Eye (tissue), 1 donor: Measurements from ENCODE around the gene FOXL1.
"Not testable (repeated sequence)": the region's sequence is repeated elsewhere in the genome, so short reads cannot be mapped to it uniquely, and the experiment has no call there.

Experiments
- DNase-seq: peaks from one replicate; pipeline ENCODE4 v3.0.0-alpha.2; 2015

FOXL1 gene

DNA sequence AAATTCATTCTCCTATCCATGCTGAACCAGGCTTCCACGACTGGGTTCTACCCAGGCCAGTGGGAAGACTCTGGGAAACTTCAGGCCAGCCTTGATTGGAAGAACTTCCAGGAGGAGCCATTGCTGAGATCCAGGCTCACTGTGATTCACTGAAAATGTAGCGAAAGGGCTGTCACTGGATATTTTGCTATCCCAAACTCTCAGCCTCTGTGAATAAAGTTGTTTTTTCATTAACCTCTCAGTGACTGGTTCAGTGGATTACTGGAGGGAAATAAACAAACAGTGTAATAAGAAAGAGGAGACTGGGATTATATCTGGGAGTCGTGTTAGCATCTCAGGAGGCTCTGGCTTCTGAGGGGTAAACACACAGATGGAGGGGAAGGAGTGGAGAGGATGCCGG, 3.1 kb downstream of the FOXL1 start:
- DNase-seq = peak; percentile 11

- DNase-seq = no peak
Measured at GRCh38 chr16:86584071-86584685, 5.8 kb downstream of the FOXL1 start.

GRCh38 chr16:86584726-86585721, 6.7 kb downstream of the FOXL1 start:
- no peak for DNase-seq

DNA sequence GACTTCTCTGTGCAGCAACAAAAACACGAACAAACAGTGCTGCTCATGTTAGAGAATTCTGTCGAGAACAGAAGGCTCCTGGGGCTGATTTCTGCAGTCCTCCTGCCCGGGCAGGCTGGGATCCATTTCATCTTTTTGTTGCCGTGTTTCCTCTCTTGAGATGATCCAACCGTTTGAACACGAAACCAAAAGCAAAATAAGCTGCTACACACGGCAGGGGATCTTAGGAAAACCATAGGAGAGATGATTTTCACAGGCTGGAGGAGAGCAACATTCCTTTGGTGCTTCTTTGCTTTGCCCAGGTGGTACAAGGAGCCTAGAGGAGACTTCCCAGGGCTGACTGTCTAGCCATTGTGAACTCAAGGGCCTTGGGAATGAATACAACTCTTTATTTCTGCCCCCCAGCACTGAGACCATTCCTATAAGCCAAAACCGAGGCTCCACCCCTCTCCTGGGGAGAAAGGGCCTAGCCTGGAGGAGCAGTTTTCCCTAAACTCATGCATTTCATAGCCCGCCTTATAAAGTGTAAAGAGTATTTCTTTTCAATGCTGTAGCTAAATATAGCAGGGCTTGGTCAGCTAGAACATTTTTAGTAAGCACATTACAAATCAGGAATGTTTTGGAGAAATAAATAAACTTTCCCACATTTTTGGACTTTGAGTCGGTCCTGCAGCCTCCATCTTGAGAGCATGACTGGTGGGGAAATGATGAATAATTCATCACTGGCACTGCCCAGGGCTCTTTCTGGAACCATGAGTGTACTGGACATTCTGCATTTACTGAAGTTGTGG, 7.7 kb downstream of the FOXL1 start:
- peak; percentile 16 for DNase-seq

DNA sequence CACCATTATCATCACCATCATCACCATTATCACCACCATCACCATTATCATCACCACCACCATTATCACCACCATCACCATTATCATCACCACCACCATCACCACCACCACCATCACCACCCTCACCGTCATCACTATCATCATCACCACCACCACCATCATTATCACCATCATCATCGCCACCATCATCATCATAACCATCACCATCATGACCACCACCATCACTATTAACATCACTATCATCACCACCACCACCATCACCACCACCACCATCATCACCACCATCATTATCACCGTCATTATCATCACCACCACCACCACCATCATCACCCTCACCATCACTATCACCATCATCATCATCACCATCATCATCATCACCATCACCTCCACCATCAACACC, 9.1 kb downstream of the FOXL1 start:
- DNase-seq = no peak

DNA sequence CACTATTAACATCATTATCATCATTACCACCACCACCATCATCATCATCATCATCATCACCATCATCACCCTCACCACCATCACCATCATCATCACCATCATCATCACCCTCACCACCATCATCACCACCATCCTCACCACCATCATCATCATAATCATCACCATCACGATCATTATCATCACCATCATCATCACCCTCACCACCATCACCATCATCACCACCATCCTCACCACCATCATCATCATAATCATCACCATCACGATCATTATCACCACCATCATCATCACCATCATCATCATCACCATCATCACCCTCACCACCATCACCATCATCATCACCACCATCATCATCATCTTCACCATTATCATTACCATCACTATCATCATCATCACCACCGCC, 9.6 kb downstream of the FOXL1 start:
- not testable (repeated sequence) for DNase-seq

DNA sequence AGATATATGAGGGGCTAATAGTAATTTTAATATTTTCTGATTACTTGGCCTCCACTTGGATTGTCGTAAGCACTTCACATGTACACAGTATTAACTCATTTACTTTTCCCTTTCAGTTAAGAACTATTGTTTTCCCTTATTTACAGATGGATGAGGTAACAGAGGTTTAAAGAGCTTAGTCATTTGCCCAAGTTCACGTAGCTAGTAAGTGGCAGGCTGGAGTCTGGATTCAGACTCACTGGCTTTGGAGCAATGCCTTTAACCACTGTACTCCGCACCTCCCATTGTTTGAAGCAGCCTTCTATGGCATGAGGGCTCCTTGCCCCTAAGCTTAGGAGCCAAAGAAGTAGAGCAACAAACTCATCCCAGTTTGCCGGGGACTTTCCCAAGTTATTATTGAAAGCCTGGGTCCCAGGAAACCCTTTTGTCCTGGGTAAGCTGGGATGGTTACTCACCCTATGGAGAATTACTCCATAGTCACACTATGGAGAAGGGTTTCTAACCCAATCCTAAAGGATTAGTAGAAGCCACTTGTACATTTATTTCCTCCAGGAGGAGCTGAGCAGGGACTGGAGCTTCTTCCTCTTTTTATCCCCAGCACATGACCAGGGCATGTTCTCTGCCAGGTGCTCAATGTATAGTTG, 12.3 kb downstream of the FOXL1 start:
- no peak for DNase-seq

DNA sequence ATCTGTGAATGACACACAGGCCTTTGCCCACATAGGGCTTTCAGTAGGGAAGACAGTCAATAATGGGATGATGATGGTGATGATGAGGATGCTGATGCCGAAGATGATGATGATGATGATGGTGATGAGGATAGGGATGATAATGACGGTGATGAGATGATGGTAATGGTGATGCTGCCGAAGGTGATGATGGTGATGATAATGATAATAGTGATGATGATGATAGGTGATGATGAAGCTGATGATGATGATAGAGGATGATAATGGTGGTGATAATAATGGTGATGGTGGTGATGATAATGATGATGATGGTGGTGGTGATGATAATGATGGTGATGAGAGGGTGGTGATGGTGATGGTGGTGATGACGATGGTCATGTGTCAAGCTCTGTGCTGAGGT, 12.9 kb downstream of the FOXL1 start:
- no peak for DNase-seq

GRCh38 chr16:86593913-86594620, 15.7 kb downstream of the FOXL1 start:
- DNase-seq = peak; percentile 36

GRCh38 chr16:86594721-86595120, 16.4 kb downstream of the FOXL1 start:
- DNase-seq = peak; percentile 26

- no peak for DNase-seq
Measured at GRCh38 chr16:86595983-86596605, 17.7 kb downstream of the FOXL1 start.

DNA sequence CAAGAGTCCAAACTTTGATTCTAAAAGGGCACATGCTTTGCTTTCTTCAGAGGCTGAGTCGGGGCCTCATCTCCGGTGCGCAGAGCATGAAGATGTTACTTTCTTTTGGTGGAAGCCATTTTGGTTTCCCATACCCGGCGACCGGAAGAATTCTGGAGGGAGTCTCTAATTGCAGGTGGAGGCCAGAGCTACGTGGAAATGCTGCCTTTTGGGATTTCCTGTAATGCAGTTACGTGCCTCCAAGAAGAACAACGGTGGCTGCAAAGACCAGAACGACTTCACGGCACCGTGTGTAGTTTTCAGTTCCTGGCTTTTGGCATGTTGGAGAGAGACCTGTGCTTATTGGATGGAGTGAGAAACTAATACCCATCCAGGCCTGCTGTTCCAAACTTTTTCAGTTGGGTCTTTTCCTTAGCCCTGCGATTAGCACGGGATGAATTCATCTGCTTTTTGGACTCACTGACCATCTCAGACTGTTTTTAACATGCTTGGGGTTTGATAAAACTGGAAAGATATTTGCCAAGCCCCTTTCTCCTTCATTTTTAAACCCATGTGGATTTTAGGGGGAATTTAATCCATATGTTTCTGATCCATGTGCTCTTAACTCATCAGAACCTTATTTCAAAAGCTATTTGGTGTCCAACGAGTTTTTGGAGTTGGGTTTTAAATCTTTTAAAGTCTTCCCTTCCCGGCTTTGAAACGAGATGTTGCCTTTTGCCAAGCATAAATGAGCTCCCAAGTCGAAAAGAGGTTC, 19.0 kb downstream of the FOXL1 start:
- peak; percentile 35 for DNase-seq

DNA sequence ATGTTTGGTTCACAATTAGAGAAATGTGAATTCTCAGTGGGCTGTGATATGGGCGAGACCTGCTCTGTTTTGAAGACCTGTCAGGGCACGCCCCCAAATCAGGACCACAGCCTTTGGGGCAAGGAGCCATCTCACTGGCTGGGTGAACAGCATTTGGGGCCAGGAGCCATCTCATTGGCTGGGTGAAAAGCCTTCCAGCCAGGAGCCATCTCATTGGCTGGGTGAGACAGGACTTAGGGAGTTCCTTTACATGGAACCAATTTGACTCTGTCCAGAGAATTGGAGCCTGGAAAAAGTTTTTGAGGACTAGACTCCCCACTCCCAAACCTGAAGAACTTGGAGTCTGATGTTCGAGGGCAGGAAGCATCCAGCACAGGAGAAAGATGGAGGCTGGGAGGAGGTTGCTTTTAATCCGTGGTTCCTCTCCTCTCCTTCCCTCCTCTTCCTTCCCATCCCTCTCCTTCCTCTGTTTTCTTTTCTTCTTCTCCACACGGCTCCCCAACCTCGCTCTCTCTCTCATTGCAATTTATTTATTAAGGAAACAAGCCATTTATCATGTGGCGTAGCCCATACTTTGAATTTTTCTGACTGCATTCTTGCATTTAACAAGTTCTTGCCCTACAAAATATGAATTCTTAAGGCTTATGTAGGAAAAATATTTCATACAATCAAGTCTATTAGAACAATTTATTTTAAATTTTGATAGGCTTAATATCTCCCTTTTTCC, 19.7 kb downstream of the FOXL1 start:
- no peak for DNase-seq

- no peak for DNase-seq
Measured at GRCh38 chr16:86598607-86599565, 20.5 kb downstream of the FOXL1 start.

GRCh38 chr16:86601356-86601755, 23.0 kb downstream of the FOXL1 start:
- DNase-seq = no peak

GRCh38 chr16:86602521-86602920, 24.2 kb downstream of the FOXL1 start:
- DNase-seq = no peak

- no peak for DNase-seq
Measured at GRCh38 chr16:86604436-86605193, 26.3 kb downstream of the FOXL1 start.

DNA sequence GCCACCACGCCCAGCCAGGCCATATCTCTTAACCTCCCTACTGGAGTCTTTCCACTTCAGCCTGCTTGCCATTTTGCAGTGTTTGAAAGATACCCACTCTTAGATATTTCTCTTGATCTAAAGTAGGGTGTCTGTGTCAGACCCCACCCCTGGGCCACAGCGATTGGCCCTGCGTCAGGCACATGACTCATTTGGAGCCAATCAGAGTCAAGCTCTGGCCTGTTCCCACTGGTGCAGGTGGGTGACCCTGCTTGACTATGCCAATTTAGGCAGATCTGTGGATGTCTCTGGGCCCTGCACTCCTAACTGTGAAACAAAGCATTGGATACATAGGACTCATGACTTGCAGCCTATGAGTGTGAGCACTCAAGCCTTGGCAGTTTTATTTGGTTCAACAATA, 27.6 kb downstream of the FOXL1 start:
- DNase-seq = no peak
